ENCODE results near the gene FAM234A. TPM values are rescaled to one million over a fixed set of nuclear protein-coding genes. Genes with fewer than 3 reads are reported as not detected.

Gene FAM234A
- polyA plus RNA-seq, 2 donors, result 35.9 to 39.6 TPM

GRCh38 chr16:261031-261691, 26.5 kb downstream of the FAM234A start:
- Histone ChIP-seq H3K4me1 (ENCODE audit: control insufficient read depth in 2 of 2, insufficient read depth in 2 of 2, low read length in 1 of 2) (no peaks in the 10 kb centered on the region), H3K4me3 (ENCODE audit: low read depth in 1 of 2, low read length in 2 of 2) (no peak overlapping the region), H3K27me3 (ENCODE audit: control insufficient read depth in 1 of 2, insufficient read depth in 2 of 2, low read length in 2 of 2) (no peaks in the 10 kb centered on the region), H3K36me3 (ENCODE audit: control insufficient read depth in 2 of 2, insufficient read depth in 2 of 2, low read length in 1 of 2) (peaks cover 27 to 48% of the 10 kb centered on the region in 2 donors), H3K27ac (ENCODE audit: low read depth in 2 of 2, low read length in 1 of 2) (no peak overlapping the region), H3K9me3 (ENCODE audit: control insufficient read depth in 2 of 2, insufficient read depth in 1 of 2, low read depth in 1 of 2, low read length in 1 of 2) (peaks cover 0 to 3% of the 10 kb centered on the region in 2 donors)
- WGBS, 2 donors, result 77 to 89% methylated on average over 27 to 28 of the region's 28 CpGs

- Histone ChIP-seq H3K4me3 (ENCODE audit: low read depth in 1 of 2, low read length in 2 of 2) (no peak overlapping the region), H3K27ac (ENCODE audit: low read depth in 2 of 2, low read length in 1 of 2) (no peak overlapping the region), H3K36me3 (ENCODE audit: control insufficient read depth in 2 of 2, insufficient read depth in 2 of 2, low read length in 1 of 2) (peaks cover 27 to 48% of the 10 kb centered on the region in 2 donors), H3K4me1 (ENCODE audit: control insufficient read depth in 2 of 2, insufficient read depth in 2 of 2, low read length in 1 of 2) (no peaks in the 10 kb centered on the region), H3K27me3 (ENCODE audit: control insufficient read depth in 1 of 2, insufficient read depth in 2 of 2, low read length in 2 of 2) (no peaks in the 10 kb centered on the region), H3K9me3 (ENCODE audit: control insufficient read depth in 2 of 2, insufficient read depth in 1 of 2, low read depth in 1 of 2, low read length in 1 of 2) (peaks cover 0 to 3% of the 10 kb centered on the region in 2 donors)
- 92 to 94% methylated on average over 24 to 29 of the region's 29 CpGs for WGBS, 2 donors
Measured at GRCh38 chr16:262121-262745, 27.6 kb downstream of the FAM234A start.

- H3K36me3 ChIP-seq (ENCODE audit: control insufficient read depth in 2 of 2, insufficient read depth in 2 of 2, low read length in 1 of 2), result peaks cover 27 to 48% of the 10 kb centered on the region in 2 donors
- H3K27ac ChIP-seq (ENCODE audit: low read depth in 2 of 2, low read length in 1 of 2), result no peak overlapping the region
- H3K4me3 ChIP-seq (ENCODE audit: low read depth in 1 of 2, low read length in 2 of 2), result no peak overlapping the region
- 91 to 94% methylated on average over 28 to 35 of the region's 35 CpGs for WGBS, 2 donors
- H3K4me1 ChIP-seq (ENCODE audit: control insufficient read depth in 2 of 2, insufficient read depth in 2 of 2, low read length in 1 of 2), result peaks cover 0 to 7% of the 10 kb centered on the region in 2 donors
- H3K27me3 ChIP-seq (ENCODE audit: control insufficient read depth in 1 of 2, insufficient read depth in 2 of 2, low read length in 2 of 2), result no peaks in the 10 kb centered on the region
- peaks cover 0 to 3% of the 10 kb centered on the region in 2 donors for H3K9me3 ChIP-seq (ENCODE audit: control insufficient read depth in 2 of 2, insufficient read depth in 1 of 2, low read depth in 1 of 2, low read length in 1 of 2)
Measured at GRCh38 chr16:263182-263774, 28.7 kb downstream of the FAM234A start.

- Histone ChIP-seq H3K9me3 (ENCODE audit: control insufficient read depth in 2 of 2, insufficient read depth in 1 of 2, low read depth in 1 of 2, low read length in 1 of 2) (peaks cover 0 to 3% of the 10 kb centered on the region in 2 donors), H3K4me3 (ENCODE audit: low read depth in 1 of 2, low read length in 2 of 2) (no peak overlapping the region), H3K27me3 (ENCODE audit: control insufficient read depth in 1 of 2, insufficient read depth in 2 of 2, low read length in 2 of 2) (no peaks in the 10 kb centered on the region), H3K36me3 (ENCODE audit: control insufficient read depth in 2 of 2, insufficient read depth in 2 of 2, low read length in 1 of 2) (peaks cover 27 to 48% of the 10 kb centered on the region in 2 donors), H3K4me1 (ENCODE audit: control insufficient read depth in 2 of 2, insufficient read depth in 2 of 2, low read length in 1 of 2) (peaks cover 2 to 13% of the 10 kb centered on the region in 2 donors), H3K27ac (ENCODE audit: low read depth in 2 of 2, low read length in 1 of 2) (no peak overlapping the region)
- WGBS, 2 donors, result 90% methylated on average over 17 of the region's 17 CpGs
Measured at GRCh38 chr16:263944-264343, 29.3 kb downstream of the FAM234A start.

GRCh38 chr16:264440-264951, 29.9 kb downstream of the FAM234A start:
- peaks cover 0 to 3% of the 10 kb centered on the region in 2 donors for H3K9me3 ChIP-seq (ENCODE audit: control insufficient read depth in 2 of 2, insufficient read depth in 1 of 2, low read depth in 1 of 2, low read length in 1 of 2)
- no peaks in the 10 kb centered on the region for H3K27me3 ChIP-seq (ENCODE audit: control insufficient read depth in 1 of 2, insufficient read depth in 2 of 2, low read length in 2 of 2)
- H3K36me3 ChIP-seq (ENCODE audit: control insufficient read depth in 2 of 2, insufficient read depth in 2 of 2, low read length in 1 of 2), result peaks cover 27 to 46% of the 10 kb centered on the region in 2 donors
- H3K4me3 ChIP-seq (ENCODE audit: low read depth in 1 of 2, low read length in 2 of 2), result no peak overlapping the region
- 86 to 87% methylated on average over 23 of the region's 23 CpGs for WGBS, 2 donors
- no peak overlapping the region for H3K27ac ChIP-seq (ENCODE audit: low read depth in 2 of 2, low read length in 1 of 2)
- peaks cover 4 to 15% of the 10 kb centered on the region in 2 donors for H3K4me1 ChIP-seq (ENCODE audit: control insufficient read depth in 2 of 2, insufficient read depth in 2 of 2, low read length in 1 of 2)

GRCh38 chr16:265002-265529, 30.4 kb downstream of the FAM234A start:
- H3K9me3 ChIP-seq (ENCODE audit: control insufficient read depth in 2 of 2, insufficient read depth in 1 of 2, low read depth in 1 of 2, low read length in 1 of 2), result peaks cover 0 to 3% of the 10 kb centered on the region in 2 donors
- H3K27ac ChIP-seq (ENCODE audit: low read depth in 2 of 2, low read length in 1 of 2), result no peak overlapping the region
- 91 to 98% methylated on average over 13 to 14 of the region's 14 CpGs for WGBS, 2 donors
- peaks cover 4 to 15% of the 10 kb centered on the region in 2 donors for H3K4me1 ChIP-seq (ENCODE audit: control insufficient read depth in 2 of 2, insufficient read depth in 2 of 2, low read length in 1 of 2)
- no peaks in the 10 kb centered on the region for H3K27me3 ChIP-seq (ENCODE audit: control insufficient read depth in 1 of 2, insufficient read depth in 2 of 2, low read length in 2 of 2)
- no peak overlapping the region for H3K4me3 ChIP-seq (ENCODE audit: low read depth in 1 of 2, low read length in 2 of 2)
- H3K36me3 ChIP-seq (ENCODE audit: control insufficient read depth in 2 of 2, insufficient read depth in 2 of 2, low read length in 1 of 2), result peaks cover 24 to 43% of the 10 kb centered on the region in 2 donors

- H3K27ac ChIP-seq (ENCODE audit: low read depth in 2 of 2, low read length in 1 of 2), result no peak overlapping the region
- WGBS, 2 donors, result 53% methylated on average over 12 of the region's 12 CpGs
- peaks cover 18 to 38% of the 10 kb centered on the region in 2 donors for H3K36me3 ChIP-seq (ENCODE audit: control insufficient read depth in 2 of 2, insufficient read depth in 2 of 2, low read length in 1 of 2)
Measured at GRCh38 chr16:265711-266110, 31.1 kb downstream of the FAM234A start.

GRCh38 chr16:266258-267164, 31.9 kb downstream of the FAM234A start:
- Histone ChIP-seq H3K4me3 (ENCODE audit: low read depth in 1 of 2, low read length in 2 of 2) (no peak overlapping the region), H3K36me3 (ENCODE audit: control insufficient read depth in 2 of 2, insufficient read depth in 2 of 2, low read length in 1 of 2) (peaks cover 15 to 30% of the 10 kb centered on the region in 2 donors), H3K27ac (ENCODE audit: low read depth in 2 of 2, low read length in 1 of 2) (no peak overlapping the region), H3K4me1 (ENCODE audit: control insufficient read depth in 2 of 2, insufficient read depth in 2 of 2, low read length in 1 of 2) (peaks cover 4 to 15% of the 10 kb centered on the region in 2 donors), H3K9me3 (ENCODE audit: control insufficient read depth in 2 of 2, insufficient read depth in 1 of 2, low read depth in 1 of 2, low read length in 1 of 2) (peaks cover 0 to 3% of the 10 kb centered on the region in 2 donors), H3K27me3 (ENCODE audit: control insufficient read depth in 1 of 2, insufficient read depth in 2 of 2, low read length in 2 of 2) (no peaks in the 10 kb centered on the region)
- 65 to 67% methylated on average over 25 of the region's 25 CpGs for WGBS, 2 donors

More at GRCh38 chr16:265711-266110, 31.1 kb downstream of the FAM234A start:
- peaks cover 4 to 15% of the 10 kb centered on the region in 2 donors for H3K4me1 ChIP-seq (ENCODE audit: control insufficient read depth in 2 of 2, insufficient read depth in 2 of 2, low read length in 1 of 2)
- no peaks in the 10 kb centered on the region for H3K27me3 ChIP-seq (ENCODE audit: control insufficient read depth in 1 of 2, insufficient read depth in 2 of 2, low read length in 2 of 2)
- no peak overlapping the region for H3K4me3 ChIP-seq (ENCODE audit: low read depth in 1 of 2, low read length in 2 of 2)
- peaks cover 0 to 3% of the 10 kb centered on the region in 2 donors for H3K9me3 ChIP-seq (ENCODE audit: control insufficient read depth in 2 of 2, insufficient read depth in 1 of 2, low read depth in 1 of 2, low read length in 1 of 2)

Data from esophagus (tissue), 2 donors.